H1 (cell line): Measurements from ENCODE around the gene PDXP. TPM values are rescaled to one million over a fixed set of nuclear protein-coding genes. Genes with fewer than 3 reads are reported as not detected.

Source experiments
- CHD1 ChIP-seq: IDR thresholded peaks from 2 replicates; pipeline ENCODE4 v1.6.1; 2012; ENCODE audit warnings: low read depth, low read length, improper control_type of control experiment
- EGR1 ChIP-seq: IDR thresholded peaks from 2 replicates; pipeline ENCODE4 v1.6.1; 2011; ENCODE audit warnings: low read depth, low read length, borderline replicate concordance
- JUN ChIP-seq: IDR thresholded peaks from 2 replicates; pipeline ENCODE4 v1.6.1; 2011; ENCODE audit warnings: low read depth, mild to moderate bottlenecking, improper control_type of control experiment, low read length
- JUND ChIP-seq: IDR thresholded peaks from 2 replicates; pipeline ENCODE4 v1.6.1; 2011; ENCODE audit warnings: mild to moderate bottlenecking, improper control_type of control experiment, low read length
- RFX5 ChIP-seq: IDR thresholded peaks from 2 replicates; pipeline ENCODE4 v1.6.1; 2011; ENCODE audit warnings: low read depth, low read length, improper control_type of control experiment, borderline replicate concordance
- RXRA ChIP-seq: IDR thresholded peaks from 2 replicates; pipeline ENCODE4 v1.6.1; 2011; ENCODE audit warnings: low read depth, mild to moderate bottlenecking, low read length, moderate library complexity; ENCODE audit not compliant: insufficient read depth
- TBP ChIP-seq: IDR thresholded peaks from 2 replicates; pipeline ENCODE4 v1.6.1; 2011; ENCODE audit warnings: low read depth, low read length, improper control_type of control experiment
- polyA plus RNA-seq, 7 experiments: library from polyadenylated mRNA; depleted of rRNA in 3 of 7; stranded (reverse) in 5 of 7; unstranded in 2 of 7; fragments of >200 nt in 5 of 7; fragments of 200-250 nt in 2 of 7; gene quantifications; 1 replicate in 5 of 7; 2 replicates in 1 of 7; 4 replicates in 1 of 7; pipeline versions ENCODE4 v1.2.1 to v1.2.3, GENCODE V29; 2011 to 2013; ENCODE audit warnings: missing spikeins in 2 of 7, mixed read lengths in 2 of 7
- total RNA-seq: library from RNA; stranded (reverse); fragmentation: NEBNext Ultra II Directional; extraction: Animal tissue kit (Norgen Biotek cat#: 25700); gene quantifications from 2 replicates; pipeline ENCODE4 v1.2.1, GENCODE V29; 2021
- TF ChIP-seq, protein P1 (sequence below), 3 experiments: IDR thresholded peaks; 1 replicate in 2 of 3; 2 replicates in 1 of 3; pipeline versions ENCODE4 v1.5.1 to v1.6.1; 2011; ENCODE audit warnings: low read length in 3 of 3, mild to moderate bottlenecking in 3 of 3, inconsistent platforms in 2 of 3, low read depth in 1 of 3, moderate library complexity in 1 of 3; ENCODE audit not compliant: insufficient read depth in 1 of 3; ENCODE audit errors: control extremely low read depth in 1 of 3

The PDXP gene
- total and polyA plus RNA-seq, 2 of the 8 experiments (the other 6 are each of a cell fraction or from before 2014, with no cell fraction given), result 36.6 to 67.7 TPM

DNA sequence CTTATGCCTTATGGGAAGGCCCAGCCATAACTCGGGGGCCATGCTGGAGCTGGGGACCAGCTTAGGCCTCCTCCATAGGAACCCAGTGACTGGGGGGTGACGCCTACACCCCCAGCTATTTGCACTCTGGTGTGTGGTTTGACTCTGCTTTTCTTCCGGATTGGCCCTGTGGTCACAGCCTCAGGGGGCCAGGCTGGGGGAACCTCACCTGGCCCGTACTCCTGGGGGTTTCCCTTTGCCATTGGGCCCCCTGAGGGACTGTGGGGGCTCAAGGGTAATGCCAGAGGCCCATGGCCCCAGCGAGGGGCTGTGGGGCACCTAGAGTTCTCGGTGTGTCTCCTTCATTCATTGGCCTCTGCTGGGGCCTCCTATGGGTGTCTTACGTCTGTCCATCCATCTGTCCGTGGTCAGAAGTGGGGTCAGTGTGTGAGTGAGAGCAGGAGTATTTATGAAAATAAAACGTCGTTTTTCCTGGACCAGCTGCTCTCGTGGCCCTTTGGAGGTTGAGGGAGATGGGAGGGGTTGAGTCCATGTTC, 25.4 kb upstream of the PDXP start (continued):
- TF ChIP-seq, protein P1, sequence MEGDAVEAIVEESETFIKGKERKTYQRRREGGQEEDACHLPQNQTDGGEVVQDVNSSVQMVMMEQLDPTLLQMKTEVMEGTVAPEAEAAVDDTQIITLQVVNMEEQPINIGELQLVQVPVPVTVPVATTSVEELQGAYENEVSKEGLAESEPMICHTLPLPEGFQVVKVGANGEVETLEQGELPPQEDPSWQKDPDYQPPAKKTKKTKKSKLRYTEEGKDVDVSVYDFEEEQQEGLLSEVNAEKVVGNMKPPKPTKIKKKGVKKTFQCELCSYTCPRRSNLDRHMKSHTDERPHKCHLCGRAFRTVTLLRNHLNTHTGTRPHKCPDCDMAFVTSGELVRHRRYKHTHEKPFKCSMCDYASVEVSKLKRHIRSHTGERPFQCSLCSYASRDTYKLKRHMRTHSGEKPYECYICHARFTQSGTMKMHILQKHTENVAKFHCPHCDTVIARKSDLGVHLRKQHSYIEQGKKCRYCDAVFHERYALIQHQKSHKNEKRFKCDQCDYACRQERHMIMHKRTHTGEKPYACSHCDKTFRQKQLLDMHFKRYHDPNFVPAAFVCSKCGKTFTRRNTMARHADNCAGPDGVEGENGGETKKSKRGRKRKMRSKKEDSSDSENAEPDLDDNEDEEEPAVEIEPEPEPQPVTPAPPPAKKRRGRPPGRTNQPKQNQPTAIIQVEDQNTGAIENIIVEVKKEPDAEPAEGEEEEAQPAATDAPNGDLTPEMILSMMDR (IDR thresholded peaks at IDR 0.05; ENCODE audit: control extremely low read depth in 1 of 3, insufficient read depth in 1 of 3, low read depth in 1 of 3, low read length in 3 of 3), result no peak
- no peak for TF ChIP-seq JUND
- TF ChIP-seq TBP, result no peak
- no peak for TF ChIP-seq RFX5
- TF ChIP-seq JUN, result no peak
- TF ChIP-seq EGR1, result no peak
- no peak for TF ChIP-seq RXRA
- TF ChIP-seq CHD1, result no peak
